Retinal pigment epithelial cell (primary cell): ENCODE results near the gene BDP1.
A peak's percentile ranks its signal among the peaks of the same experiment; 100 is the strongest.
"Not testable (repeated sequence)": the region's sequence is repeated elsewhere in the genome, so short reads cannot be mapped to it uniquely, and the experiment has no call there.

Experiments used
- DNase-seq: peaks from one replicate; pipeline ENCODE4 v3.0.0-alpha.2; 2010; ENCODE audit warnings: low read depth
- H3K4me3 ChIP-seq: 2 replicates; pipeline ENCODE4 v1.5.1; 2011; ENCODE audit warnings: mild to moderate bottlenecking, low read length, control low read depth, moderate library complexity
- TF ChIP-seq, protein P1 (sequence below): conservative IDR thresholded peaks from 2 replicates; pipeline ENCODE4 v1.5.1; 2011; ENCODE audit warnings: low read depth, low read length, control low read depth, inconsistent platforms

The BDP1 gene

DNA sequence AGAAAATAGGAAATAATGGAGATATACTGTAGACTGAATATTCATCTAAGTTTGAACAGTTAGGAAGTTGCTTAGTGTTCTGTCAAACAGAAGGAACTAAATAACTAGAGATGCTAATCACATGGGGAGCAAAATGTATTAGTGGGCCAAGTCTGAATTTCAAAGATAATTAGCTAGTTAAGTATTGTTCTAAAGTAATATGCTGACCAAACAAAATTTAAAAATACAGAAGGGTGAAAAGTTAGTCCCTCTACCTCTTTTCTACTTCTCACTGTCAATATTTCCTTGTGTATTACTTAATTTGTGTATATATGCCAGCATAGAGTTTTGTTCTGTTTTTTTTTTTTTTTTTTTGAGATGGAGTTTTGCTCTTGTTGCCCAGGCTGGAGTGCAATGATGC lies 135.6 kb downstream of the BDP1 start:
- no peak overlapping the region for H3K4me3 ChIP-seq
- no peak for DNase-seq
- TF ChIP-seq, protein P1, sequence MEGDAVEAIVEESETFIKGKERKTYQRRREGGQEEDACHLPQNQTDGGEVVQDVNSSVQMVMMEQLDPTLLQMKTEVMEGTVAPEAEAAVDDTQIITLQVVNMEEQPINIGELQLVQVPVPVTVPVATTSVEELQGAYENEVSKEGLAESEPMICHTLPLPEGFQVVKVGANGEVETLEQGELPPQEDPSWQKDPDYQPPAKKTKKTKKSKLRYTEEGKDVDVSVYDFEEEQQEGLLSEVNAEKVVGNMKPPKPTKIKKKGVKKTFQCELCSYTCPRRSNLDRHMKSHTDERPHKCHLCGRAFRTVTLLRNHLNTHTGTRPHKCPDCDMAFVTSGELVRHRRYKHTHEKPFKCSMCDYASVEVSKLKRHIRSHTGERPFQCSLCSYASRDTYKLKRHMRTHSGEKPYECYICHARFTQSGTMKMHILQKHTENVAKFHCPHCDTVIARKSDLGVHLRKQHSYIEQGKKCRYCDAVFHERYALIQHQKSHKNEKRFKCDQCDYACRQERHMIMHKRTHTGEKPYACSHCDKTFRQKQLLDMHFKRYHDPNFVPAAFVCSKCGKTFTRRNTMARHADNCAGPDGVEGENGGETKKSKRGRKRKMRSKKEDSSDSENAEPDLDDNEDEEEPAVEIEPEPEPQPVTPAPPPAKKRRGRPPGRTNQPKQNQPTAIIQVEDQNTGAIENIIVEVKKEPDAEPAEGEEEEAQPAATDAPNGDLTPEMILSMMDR, result no peak

DNA sequence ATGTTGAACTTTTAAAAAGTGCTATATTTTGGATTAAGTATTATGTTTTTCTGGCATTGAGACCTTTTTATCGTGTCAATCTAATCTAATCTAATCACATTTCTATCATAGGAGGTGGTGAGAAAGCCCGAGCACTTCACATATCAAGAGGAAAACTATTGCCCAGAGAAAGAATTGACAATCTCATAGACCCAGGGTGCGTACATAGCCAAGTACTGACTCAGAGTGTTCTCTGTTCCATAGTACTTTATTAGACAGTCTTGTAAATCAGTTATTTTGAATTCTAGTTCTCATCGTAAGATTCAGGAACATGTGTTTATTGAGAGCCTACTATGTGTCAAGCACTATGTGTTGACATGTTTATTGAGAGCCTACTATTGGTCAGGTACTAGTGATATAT lies 140.7 kb downstream of the BDP1 start:
- TF ChIP-seq, protein P1, result no peak
- no peak for DNase-seq
- no peak overlapping the region for H3K4me3 ChIP-seq

- TF ChIP-seq, protein P1, result no peak
- H3K4me3 ChIP-seq, result no peak overlapping the region
Observed at GRCh38 chr5:71597001-71597400, 141.6 kb downstream of the BDP1 start.

GRCh38 chr5:71600783-71601182 lies 145.3 kb downstream of the BDP1 start:
- DNase-seq, result no peak
- TF ChIP-seq, protein P1, result no peak
- no peak overlapping the region for H3K4me3 ChIP-seq

More at GRCh38 chr5:71597001-71597400, 141.6 kb downstream of the BDP1 start:
- no peak for DNase-seq

- TF ChIP-seq, protein P1, result peak; percentile 80
- no peak overlapping the region for H3K4me3 ChIP-seq
Observed at GRCh38 chr5:71601222-71602026, 146.0 kb downstream of the BDP1 start.

DNA sequence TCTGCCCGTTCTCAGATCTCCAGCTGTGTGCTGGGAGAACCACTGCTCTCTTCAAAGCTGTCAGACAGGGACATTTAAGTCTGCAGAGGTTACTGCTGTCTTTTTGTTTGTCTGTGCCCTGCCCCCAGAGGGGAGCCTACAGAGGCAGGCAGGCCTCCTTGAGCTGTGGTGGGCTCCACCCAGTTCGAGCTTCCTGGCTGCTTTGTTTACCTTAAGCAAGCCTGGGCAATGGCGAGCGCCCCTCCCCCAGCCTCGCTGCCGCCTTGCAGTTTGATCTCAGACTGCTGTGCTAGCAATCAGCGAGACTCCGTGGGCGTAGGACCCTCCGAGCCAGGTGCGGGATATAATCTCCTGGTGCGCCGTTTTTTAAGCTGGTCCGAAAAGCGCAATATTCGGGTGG lies 154.5 kb downstream of the BDP1 start:
- DNase-seq, H3K4me3 ChIP-seq: not testable (repeated sequence)

More at GRCh38 chr5:71601222-71602026, 146.0 kb downstream of the BDP1 start:
- DNase-seq, result peak; percentile 58

GRCh38 chr5:71615809-71616208 lies 160.4 kb downstream of the BDP1 start:
- no peak for DNase-seq
- TF ChIP-seq, protein P1, result no peak

More at GRCh38 chr5:71615809-71616208, 160.4 kb downstream of the BDP1 start:
- H3K4me3 ChIP-seq, result no peak overlapping the region
